Trophoblast cell (in vitro differentiated cells and primary cell): ENCODE results near the gene PDE4D.

Experiments used
- DNase-seq, 2 donors: peaks; one replicate each; pipeline ENCODE4 v3.0.0-alpha.2; 2016
- H2AFZ ChIP-seq: 2 replicates; pipeline ENCODE4 v1.6.1; 2013; ENCODE audit warnings: low read length, moderate library complexity, mild to moderate bottlenecking; ENCODE audit not compliant: insufficient read depth, poor library complexity
- H2AK5ac ChIP-seq: 2 replicates; pipeline ENCODE4 v1.6.1; 2013; ENCODE audit warnings: mild to moderate bottlenecking, low read length
- H2BK120ac ChIP-seq: 2 replicates; pipeline ENCODE4 v1.6.1; 2013; ENCODE audit warnings: low read length, mild to moderate bottlenecking, moderate library complexity; ENCODE audit not compliant: insufficient read depth, poor library complexity
- H2BK12ac ChIP-seq: 2 replicates; pipeline ENCODE4 v1.6.1; 2013; ENCODE audit warnings: mild to moderate bottlenecking, low read length, moderate library complexity
- H2BK5ac ChIP-seq: 2 replicates; pipeline ENCODE4 v1.6.1; 2013; ENCODE audit warnings: low read length, low read depth, moderate library complexity, mild to moderate bottlenecking; ENCODE audit not compliant: poor library complexity
- H3K14ac ChIP-seq: 2 replicates; pipeline ENCODE4 v1.6.1; 2013; ENCODE audit warnings: mild to moderate bottlenecking, low read length
- H3K18ac ChIP-seq: 2 replicates; pipeline ENCODE4 v1.6.1; 2013; ENCODE audit warnings: mild to moderate bottlenecking, low read length
- H3K23ac ChIP-seq: 2 replicates; pipeline ENCODE4 v1.6.1; 2013; ENCODE audit warnings: low read length
- H3K27ac ChIP-seq: 2 replicates; pipeline ENCODE4 v1.5.1; 2013; ENCODE audit warnings: low read depth, mild to moderate bottlenecking, inconsistent platforms, low read length, moderate library complexity
- H3K27me3 ChIP-seq: 2 replicates; pipeline ENCODE4 v1.6.1; 2013; ENCODE audit warnings: inconsistent platforms, mild to moderate bottlenecking, low read length, moderate library complexity; ENCODE audit not compliant: insufficient read depth
- H3K36me3 ChIP-seq, 2 experiments: 1 replicate in 1 of 2; 2 replicates in 1 of 2; pipeline ENCODE4 v1.6.1; 2013; ENCODE audit warnings: low read length in 2 of 2, mild to moderate bottlenecking in 2 of 2, moderate library complexity in 1 of 2; ENCODE audit not compliant: insufficient read depth in 2 of 2, control insufficient read depth in 1 of 2
- H3K4ac ChIP-seq: 2 replicates; pipeline ENCODE4 v1.6.1; 2013; ENCODE audit warnings: low read depth, mild to moderate bottlenecking, low read length, moderate library complexity
- H3K4me1 ChIP-seq, 2 experiments: 1 replicate in 1 of 2; 2 replicates in 1 of 2; pipeline ENCODE4 v1.6.1; 2013; ENCODE audit warnings: low read length in 2 of 2, mild to moderate bottlenecking in 2 of 2, moderate library complexity in 1 of 2; ENCODE audit not compliant: insufficient read depth in 2 of 2, control insufficient read depth in 1 of 2
- H3K4me2 ChIP-seq: 2 replicates; pipeline ENCODE4 v1.6.1; 2013; ENCODE audit warnings: inconsistent platforms, mild to moderate bottlenecking, low read length, moderate library complexity
- H3K4me3 ChIP-seq: 2 replicates; pipeline ENCODE4 v1.5.1; 2013; ENCODE audit warnings: mild to moderate bottlenecking, low read depth, low read length, inconsistent platforms
- H3K79me1 ChIP-seq: one replicate; pipeline ENCODE4 v1.6.1; 2013; ENCODE audit warnings: low read length
- H3K79me2 ChIP-seq: 2 replicates; pipeline ENCODE4 v1.6.1; 2013; ENCODE audit warnings: low read length, mild to moderate bottlenecking; ENCODE audit not compliant: control insufficient read depth, insufficient read depth, poor library complexity
- H3K9ac ChIP-seq: 2 replicates; pipeline ENCODE4 v1.6.1; 2013; ENCODE audit warnings: mild to moderate bottlenecking, low read length
- H3K9me3 ChIP-seq: 2 replicates; pipeline ENCODE4 v1.6.1; 2013; ENCODE audit warnings: low read depth, mild to moderate bottlenecking, control low read depth, inconsistent platforms, low read length; ENCODE audit not compliant: insufficient read depth
- H4K12ac ChIP-seq: 2 replicates; pipeline ENCODE4 v1.6.1; 2013; ENCODE audit warnings: low read depth, mild to moderate bottlenecking, low read length, moderate library complexity
- H4K8ac ChIP-seq: 2 replicates; pipeline ENCODE4 v1.6.1; 2013; ENCODE audit warnings: low read depth, mild to moderate bottlenecking, low read length, moderate library complexity
- H4K91ac ChIP-seq: one replicate; pipeline ENCODE4 v1.6.1; 2013; ENCODE audit warnings: low read depth, mild to moderate bottlenecking, low read length, moderate library complexity
- WGBS: extraction: QIAGEN DNeasy Blood & Tissue Kit; methylation state at CpG from one replicate; pipeline ENCODE4 v1.1.7; 2013; ENCODE audit warnings: missing lambda C conversion rate; ENCODE audit not compliant: insufficient read length, insufficient coverage; ENCODE audit errors: extremely low coverage; 5-methylcytosine and 5-hydroxymethylcytosine counted together

The PDE4D gene

GRCh38 chr5:58925627-58926540, 967.6 kb downstream of the PDE4D start:
- WGBS = no CpG with 5 or more reads among the region's 5 CpGs
- H2AFZ ChIP-seq = no peak overlapping the region
- H3K27ac ChIP-seq = no peak overlapping the region
- H3K4me2 ChIP-seq = no peak overlapping the region
- H2AK5ac ChIP-seq = no peak overlapping the region
- no peak overlapping the region for H2BK12ac ChIP-seq
- H3K9ac ChIP-seq = no peak overlapping the region
- H2BK120ac ChIP-seq = no peak overlapping the region
- H4K12ac ChIP-seq = no peak overlapping the region
- H3K9me3 ChIP-seq = peaks cover 1% of the 10 kb centered on the region
- H3K4ac ChIP-seq = no peak overlapping the region
- H3K4me3 ChIP-seq = no peak overlapping the region
- no peaks in the 10 kb centered on the region for H3K79me2 ChIP-seq
- H2BK5ac ChIP-seq = no peak overlapping the region
- H3K23ac ChIP-seq = no peak overlapping the region
- no peaks in the 10 kb centered on the region for H3K4me1 ChIP-seq
- no peaks in the 10 kb centered on the region for H3K36me3 ChIP-seq
- peak in 1 of 2 donors; percentile 32 for DNase-seq
- no peak overlapping the region for H4K8ac ChIP-seq
- H3K79me1 ChIP-seq = peaks cover 2% of the 10 kb centered on the region
- H3K27me3 ChIP-seq = no peaks in the 10 kb centered on the region
- no peak overlapping the region for H3K14ac ChIP-seq
- no peak overlapping the region for H4K91ac ChIP-seq
- H3K18ac ChIP-seq = no peak overlapping the region

- no peak for DNase-seq
- Histone ChIP-seq H3K36me3 (no peaks in the 10 kb centered on the region), H3K27me3 (no peaks in the 10 kb centered on the region), H3K9ac (no peak overlapping the region), H3K23ac (no peak overlapping the region), H4K8ac (no peak overlapping the region), H3K79me1 (peaks cover 2% of the 10 kb centered on the region), H3K9me3 (peaks cover 2% of the 10 kb centered on the region), H3K4ac (no peak overlapping the region), H3K18ac (no peak overlapping the region), H3K4me3 (no peak overlapping the region), H3K4me1 (no peaks in the 10 kb centered on the region), H4K91ac (no peak overlapping the region), H3K14ac (no peak overlapping the region), H3K27ac (no peak overlapping the region), H3K79me2 (no peaks in the 10 kb centered on the region), H2AFZ (no peak overlapping the region), H2BK120ac (no peak overlapping the region), H3K4me2 (no peak overlapping the region), H2BK12ac (no peak overlapping the region), H2AK5ac (no peak overlapping the region), H2BK5ac (no peak overlapping the region), H4K12ac (no peak overlapping the region)
- no CpG with 5 or more reads among the region's 5 CpGs for WGBS
Observed at GRCh38 chr5:58924306-58924705, 969.2 kb downstream of the PDE4D start.

GRCh38 chr5:58923355-58923754, 970.2 kb downstream of the PDE4D start:
- no peak overlapping the region for H3K9ac ChIP-seq
- peaks cover 2% of the 10 kb centered on the region for H3K9me3 ChIP-seq
- no peaks in the 10 kb centered on the region for H3K27me3 ChIP-seq
- no peaks in the 10 kb centered on the region for H3K4me1 ChIP-seq
- no peak overlapping the region for H4K12ac ChIP-seq
- peaks cover 2% of the 10 kb centered on the region for H3K79me1 ChIP-seq
- H4K8ac ChIP-seq = no peak overlapping the region
- H2BK5ac ChIP-seq = no peak overlapping the region
- no peak overlapping the region for H3K4ac ChIP-seq
- H2AK5ac ChIP-seq = no peak overlapping the region
- H2AFZ ChIP-seq = no peak overlapping the region
- no peak overlapping the region for H3K23ac ChIP-seq
- no peak overlapping the region for H2BK12ac ChIP-seq
- no peaks in the 10 kb centered on the region for H3K36me3 ChIP-seq
- H2BK120ac ChIP-seq = no peak overlapping the region
- H4K91ac ChIP-seq = no peak overlapping the region
- no peak overlapping the region for H3K4me3 ChIP-seq
- no peak for DNase-seq
- H3K14ac ChIP-seq = no peak overlapping the region
- no peak overlapping the region for H3K4me2 ChIP-seq
- H3K79me2 ChIP-seq = no peaks in the 10 kb centered on the region
- H3K27ac ChIP-seq = no peak overlapping the region
- no CpG with 5 or more reads among the region's 2 CpGs for WGBS
- H3K18ac ChIP-seq = no peak overlapping the region

GRCh38 chr5:58922461-58923171, 970.9 kb downstream of the PDE4D start:
- Histone ChIP-seq H3K36me3 (no peaks in the 10 kb centered on the region), H3K4me3 (no peak overlapping the region), H4K91ac (no peak overlapping the region), H3K4ac (no peak overlapping the region), H3K4me1 (no peaks in the 10 kb centered on the region), H2AFZ (no peak overlapping the region), H2AK5ac (no peak overlapping the region), H3K14ac (no peak overlapping the region), H2BK12ac (no peak overlapping the region), H2BK5ac (no peak overlapping the region), H3K27ac (no peak overlapping the region), H3K4me2 (no peak overlapping the region), H3K27me3 (no peaks in the 10 kb centered on the region), H3K23ac (no peak overlapping the region), H3K79me1 (peaks cover 2% of the 10 kb centered on the region), H3K9me3 (peaks cover 2% of the 10 kb centered on the region), H2BK120ac (no peak overlapping the region), H3K79me2 (no peaks in the 10 kb centered on the region), H4K8ac (no peak overlapping the region), H3K9ac (no peak overlapping the region), H4K12ac (no peak overlapping the region), H3K18ac (no peak overlapping the region)
- DNase-seq = no peak
- WGBS = no CpG with 5 or more reads among the region's 15 CpGs
